Kidney epithelial cell (primary cell): Measurements from ENCODE around the gene FMN2. TPM values are rescaled to one million over a fixed set of nuclear protein-coding genes. Genes with fewer than 3 reads are reported as not detected.

Experiments used
- DNase-seq: peaks from one replicate; pipeline ENCODE4 v3.0.0-alpha.2; 2010; ENCODE audit warnings: low read depth
- H3K27me3 ChIP-seq: 2 replicates; pipeline ENCODE4 v1.6.0; 2011; ENCODE audit warnings: low read length; ENCODE audit not compliant: control insufficient read depth, insufficient read depth
- H3K36me3 ChIP-seq: 2 replicates; pipeline ENCODE4 v1.5.1; 2011; ENCODE audit warnings: low read length; ENCODE audit not compliant: control insufficient read depth, insufficient read depth
- H3K4me3 ChIP-seq: 2 replicates; pipeline ENCODE4 v1.5.1; 2011; ENCODE audit warnings: low read depth, mild to moderate bottlenecking, control low read depth, low read length
- CTCF ChIP-seq: IDR thresholded peaks from 2 replicates; pipeline ENCODE4 v1.5.1; 2011; ENCODE audit warnings: mild to moderate bottlenecking, moderate library complexity, low read length, control low read depth, inconsistent platforms; ENCODE audit not compliant: insufficient read depth, poor library complexity, severe bottlenecking
- total RNA-seq: library from RNA; depleted of rRNA; stranded (reverse); fragments of >200 nt; gene quantifications from 2 replicates; pipeline ENCODE4 v1.2.3, GENCODE V29; 2015

The FMN2 gene
- total RNA-seq, 1 donor from 2014 or later = 0.33 TPM

- H3K4me3 ChIP-seq = no peak overlapping the region
- TF ChIP-seq CTCF = no peak
These were observed 7.6 kb downstream of the FMN2 start for GRCh38 chr1:240099329-240099728.

GRCh38 chr1:240099748-240100147, 8.1 kb downstream of the FMN2 start:
- no peak for DNase-seq
- Histone ChIP-seq H3K27me3 (no peaks in the 10 kb centered on the region), H3K36me3 (no peaks in the 10 kb centered on the region), H3K4me3 (no peak overlapping the region)
- no peak for TF ChIP-seq CTCF

More at GRCh38 chr1:240099329-240099728, 7.6 kb downstream of the FMN2 start:
- H3K36me3 ChIP-seq = no peaks in the 10 kb centered on the region
- DNase-seq = no peak
- H3K27me3 ChIP-seq = no peaks in the 10 kb centered on the region

- Histone ChIP-seq H3K27me3 (no peaks in the 10 kb centered on the region), H3K4me3 (no peak overlapping the region), H3K36me3 (no peaks in the 10 kb centered on the region)
- DNase-seq = no peak
- no peak for TF ChIP-seq CTCF
These were observed 8.8 kb downstream of the FMN2 start for GRCh38 chr1:240100371-240100934.

- no peaks in the 10 kb centered on the region for H3K27me3 ChIP-seq
- H3K4me3 ChIP-seq = no peak overlapping the region
- no peak for TF ChIP-seq CTCF
- no peak for DNase-seq
- no peaks in the 10 kb centered on the region for H3K36me3 ChIP-seq
These were observed 9.6 kb downstream of the FMN2 start for GRCh38 chr1:240101306-240101705.

GRCh38 chr1:240101737-240102136, 10.1 kb downstream of the FMN2 start:
- no peaks in the 10 kb centered on the region for H3K27me3 ChIP-seq
- no peaks in the 10 kb centered on the region for H3K36me3 ChIP-seq
- no peak for TF ChIP-seq CTCF
- H3K4me3 ChIP-seq = no peak overlapping the region
- DNase-seq = no peak

GRCh38 chr1:240104672-240105071, 13.0 kb downstream of the FMN2 start:
- Histone ChIP-seq H3K27me3 (no peaks in the 10 kb centered on the region), H3K4me3 (no peak overlapping the region), H3K36me3 (no peaks in the 10 kb centered on the region)
- no peak for TF ChIP-seq CTCF
- no peak for DNase-seq
